ENCODE results near the gene TSFM.

The TSFM gene

DNA sequence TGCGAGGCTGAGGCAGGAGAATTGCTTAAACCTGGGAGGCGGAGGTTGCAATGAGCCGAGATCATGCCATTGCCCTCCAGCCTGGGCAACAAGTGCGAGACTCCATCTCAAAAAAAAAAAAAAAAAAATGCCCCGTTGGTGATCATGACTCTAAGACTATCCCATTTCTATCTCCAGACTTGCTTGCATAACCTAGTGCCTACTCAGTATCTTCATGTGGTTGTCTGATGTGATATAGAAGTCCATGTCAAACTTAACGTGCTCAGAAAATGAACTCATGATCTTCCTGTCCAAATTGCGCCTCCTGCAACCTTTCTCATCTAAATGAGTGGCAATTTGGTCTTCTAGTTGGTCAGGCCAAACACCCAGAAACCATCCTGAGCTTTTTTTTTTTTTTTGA lies 4.7 kb upstream of the TSFM start:
- DNase-seq (ENCODE audit: low read depth in 3 of 3, low spot score in 1 of 3) = no peak

DNA sequence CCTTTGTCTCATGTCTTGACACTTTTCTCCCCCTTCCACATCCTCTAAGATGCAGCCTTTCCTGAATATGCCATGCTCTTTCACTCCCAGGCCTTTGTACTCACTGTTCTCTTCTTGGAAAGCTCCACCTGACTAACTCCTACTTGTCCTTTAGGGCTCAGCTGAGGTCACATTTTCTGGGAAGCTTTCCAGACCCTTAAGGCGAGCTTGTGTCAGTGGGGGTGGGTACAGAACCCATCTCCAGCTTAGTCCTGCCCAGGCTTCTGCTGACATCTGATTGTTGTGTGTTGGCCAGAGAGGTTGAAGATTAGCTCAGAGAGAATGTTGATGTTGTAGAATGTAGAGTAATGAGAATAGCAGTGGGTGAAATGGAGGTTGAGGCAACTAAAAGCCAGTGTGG lies 2.9 kb upstream of the TSFM start:
- DNase-seq (ENCODE audit: low read depth in 3 of 3, low spot score in 1 of 3) = no peak

DNA sequence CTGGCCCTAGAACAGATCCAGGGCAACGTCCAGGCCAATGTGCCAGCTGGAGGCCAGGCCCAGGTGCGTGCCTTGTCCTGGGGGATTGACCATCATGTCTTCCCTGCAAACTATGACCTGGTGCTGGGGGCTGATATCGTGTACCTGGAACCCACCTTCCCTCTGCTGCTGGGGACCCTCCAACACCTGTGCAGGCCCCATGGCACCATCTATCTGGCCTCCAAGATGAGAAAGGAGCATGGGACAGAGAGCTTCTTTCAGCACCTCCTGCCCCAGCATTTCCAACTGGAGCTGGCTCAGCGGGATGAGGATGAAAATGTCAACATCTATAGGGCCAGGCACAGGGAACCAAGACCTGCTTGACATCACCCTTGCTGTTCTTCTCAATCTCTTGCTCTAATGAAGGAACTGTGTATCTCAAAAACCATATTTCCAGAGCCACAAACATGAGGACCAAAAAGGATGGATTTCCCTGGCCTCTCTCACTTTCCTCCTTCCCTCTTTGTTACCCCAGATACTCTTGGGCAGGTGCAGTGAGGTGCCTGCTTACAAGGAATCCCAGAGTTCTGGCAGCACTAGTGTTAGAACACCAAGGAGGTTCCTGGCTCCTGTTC lies 2.2 kb upstream of the TSFM start:
- DNase-seq (ENCODE audit: low read depth in 3 of 3, low spot score in 1 of 3) = no peak

DNA sequence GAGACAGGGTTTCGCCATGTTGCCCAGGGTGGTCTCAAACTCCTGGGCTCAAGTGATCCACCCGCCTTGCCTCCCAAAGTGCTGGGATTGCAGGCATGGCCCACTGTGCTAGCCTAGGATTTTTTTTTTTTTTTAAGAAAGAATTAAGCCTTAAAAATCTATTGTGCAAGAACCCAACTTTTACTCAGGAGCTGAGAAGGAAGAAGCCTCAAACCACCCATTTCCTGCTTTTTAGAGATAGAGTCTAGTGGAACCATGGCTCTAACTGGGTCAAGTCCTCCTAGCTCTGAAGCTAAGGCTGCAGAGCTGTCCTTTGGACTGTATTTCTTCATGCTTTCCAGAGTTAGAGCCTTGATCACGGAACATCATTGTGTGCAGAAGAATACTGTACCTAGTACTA lies 1.3 kb upstream of the TSFM start:
- DNase-seq (ENCODE audit: low read depth in 3 of 3, low spot score in 1 of 3) = no peak

DNA sequence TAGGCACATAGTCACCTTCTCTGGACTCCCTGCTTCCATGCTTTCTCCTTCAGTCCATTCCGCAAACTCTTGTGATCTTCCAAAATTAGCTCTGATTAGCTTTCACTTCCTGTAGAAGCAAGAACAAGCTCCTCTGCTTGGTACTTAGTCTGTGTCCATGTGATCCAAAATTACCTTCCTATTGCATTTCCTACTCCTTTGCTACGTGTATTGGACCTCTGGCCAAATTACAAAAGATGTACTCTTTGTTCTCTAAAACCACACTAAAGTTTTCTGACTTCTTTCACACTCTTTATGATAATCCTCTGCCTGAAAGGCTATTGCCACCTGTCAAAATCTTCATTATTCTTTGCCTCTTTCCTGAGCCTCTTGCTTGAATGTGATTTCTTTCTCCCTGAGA lies 786 bp upstream of the TSFM start:
- DNase-seq (ENCODE audit: low read depth in 3 of 3, low spot score in 1 of 3) = no peak

DNA sequence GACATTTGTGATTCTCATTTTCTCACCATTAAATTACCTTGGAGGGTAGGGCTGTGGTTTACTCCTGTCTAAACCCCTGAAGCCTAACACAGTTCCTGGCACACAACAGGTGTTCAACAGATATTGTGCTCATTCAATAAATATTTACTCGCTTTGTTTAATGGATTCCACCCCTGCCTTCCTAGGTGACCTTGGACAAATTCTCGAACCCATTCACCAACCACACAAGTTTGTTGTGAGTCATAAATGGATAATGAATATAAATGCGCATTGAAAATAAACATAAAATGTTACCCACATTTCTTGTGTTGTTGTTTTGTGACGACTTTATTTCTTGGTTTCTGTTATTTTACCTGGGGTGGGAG lies 362 bp upstream of the TSFM start:
- DNase-seq (ENCODE audit: low read depth in 3 of 3, low spot score in 1 of 3) = no peak

DNA sequence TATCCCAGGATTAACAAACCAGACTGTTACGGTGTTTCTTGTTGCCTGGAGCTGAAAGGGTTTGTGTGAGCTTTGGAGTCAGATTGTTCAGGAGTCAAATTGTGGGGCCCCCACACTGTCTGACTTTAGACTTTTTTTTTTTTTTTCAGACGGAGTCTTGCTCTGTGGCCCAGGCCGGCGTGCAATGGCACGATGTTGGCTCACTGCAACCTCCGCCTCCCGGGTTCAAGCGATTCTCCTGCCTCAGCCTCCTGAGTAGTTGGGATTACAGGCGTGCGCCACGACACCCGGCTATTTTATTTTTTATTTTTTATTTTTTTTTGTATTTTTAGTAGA lies 847 bp downstream of the TSFM start:
- DNase-seq (ENCODE audit: low read depth in 3 of 3, low spot score in 1 of 3) = no peak

DNA sequence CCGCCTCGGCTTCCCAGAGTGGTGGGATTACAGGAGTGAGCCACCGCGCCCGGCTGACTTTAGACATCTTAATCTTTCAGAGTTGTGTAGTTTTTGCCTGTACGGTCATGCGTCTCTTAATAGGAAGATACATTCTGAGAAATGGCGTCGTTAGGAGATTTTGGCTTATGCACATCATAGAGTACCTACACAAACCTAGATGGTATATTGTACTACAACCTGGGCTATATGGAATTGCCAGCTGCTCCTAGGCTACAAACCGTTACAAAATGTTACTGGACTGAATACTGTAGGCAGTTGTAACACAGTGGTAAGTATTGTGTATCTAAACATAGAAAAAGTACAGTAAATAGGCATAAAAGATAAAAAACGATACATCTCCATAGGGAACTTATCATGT lies 1.3 kb downstream of the TSFM start:
- no peak for DNase-seq (ENCODE audit: low read depth in 3 of 3, low spot score in 1 of 3)

DNA sequence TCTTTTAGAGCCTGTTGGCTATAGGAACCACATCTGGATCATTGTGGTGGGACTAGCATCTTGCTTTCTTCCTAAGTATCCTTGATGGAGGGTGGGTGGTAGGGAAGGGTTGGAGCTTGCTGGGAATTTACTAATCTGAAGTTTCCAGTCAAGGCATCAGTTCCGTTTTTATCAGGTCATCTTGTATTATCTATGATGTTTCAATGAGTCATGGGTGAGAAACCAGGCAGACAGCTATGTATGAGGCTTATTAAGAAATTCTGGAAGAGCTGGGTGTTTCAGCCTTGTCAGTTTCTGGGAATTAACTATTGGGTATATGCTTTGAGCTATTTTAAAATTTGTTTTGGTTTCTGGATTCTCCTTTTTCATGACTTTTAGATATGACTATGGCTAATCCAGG lies 11.3 kb downstream of the TSFM start:
- no peak for DNase-seq (ENCODE audit: low read depth in 3 of 3, low spot score in 1 of 3)

DNA sequence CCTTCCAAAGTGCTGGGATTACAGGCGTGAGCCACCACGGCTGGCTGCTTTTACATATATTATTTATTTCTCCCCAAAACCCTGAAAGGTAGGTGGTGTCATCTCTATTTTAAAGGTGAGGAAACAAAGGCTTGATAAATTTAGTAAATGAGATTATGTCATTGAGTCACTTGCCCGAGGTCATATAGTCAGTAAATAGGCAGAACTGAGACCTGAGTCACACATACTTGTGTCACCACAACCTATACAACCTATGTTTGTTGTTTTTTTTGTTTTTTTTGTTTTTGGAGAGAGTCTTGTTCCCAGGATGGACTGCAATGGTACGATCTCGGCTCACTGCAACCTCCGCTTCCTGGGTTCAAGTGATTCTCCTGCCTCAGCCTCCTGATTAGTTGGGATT lies 12.8 kb downstream of the TSFM start:
- DNase-seq (ENCODE audit: low read depth in 3 of 3, low spot score in 1 of 3) = no peak

DNA sequence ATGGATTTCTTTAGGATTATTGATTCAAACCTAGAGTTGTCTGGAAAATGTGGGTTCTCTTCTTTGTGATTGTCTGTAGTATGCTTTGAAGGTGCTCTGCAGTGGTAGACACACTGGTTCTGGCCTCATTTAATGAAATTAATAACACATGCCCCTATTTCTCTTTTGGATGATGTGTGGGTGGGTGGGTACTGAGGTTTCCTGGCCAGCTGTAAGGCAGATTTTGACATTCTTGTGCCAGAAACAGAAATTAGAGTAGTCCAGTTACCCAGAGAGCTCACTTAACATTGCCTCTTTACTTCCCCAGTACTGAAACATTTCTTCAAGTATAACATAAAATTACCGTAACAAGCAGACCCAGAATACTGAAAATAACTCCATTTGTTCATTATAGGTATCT lies 14.4 kb downstream of the TSFM start:
- no peak for DNase-seq (ENCODE audit: low read depth in 3 of 3, low spot score in 1 of 3)

DNA sequence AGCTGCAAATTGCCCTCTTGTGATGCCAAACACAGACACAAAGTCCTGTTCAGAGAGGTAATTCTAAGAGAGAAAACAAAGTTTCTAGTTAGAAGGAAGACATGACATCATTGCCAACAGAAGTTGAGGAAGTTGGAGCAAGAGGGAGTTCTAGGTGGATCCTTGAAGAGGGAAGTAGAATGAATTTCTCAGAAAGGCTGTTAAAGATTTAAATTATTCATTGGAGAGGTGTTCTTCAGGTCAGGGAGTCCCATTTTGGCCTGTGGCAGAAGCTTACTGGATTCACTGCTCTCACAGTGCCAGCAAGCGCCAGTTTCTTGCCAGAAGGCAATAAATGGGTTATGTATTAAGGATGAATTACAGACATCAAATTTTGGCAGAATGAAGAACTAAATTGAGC lies 15.3 kb downstream of the TSFM start:
- no peak for DNase-seq (ENCODE audit: low read depth in 3 of 3, low spot score in 1 of 3)

DNA sequence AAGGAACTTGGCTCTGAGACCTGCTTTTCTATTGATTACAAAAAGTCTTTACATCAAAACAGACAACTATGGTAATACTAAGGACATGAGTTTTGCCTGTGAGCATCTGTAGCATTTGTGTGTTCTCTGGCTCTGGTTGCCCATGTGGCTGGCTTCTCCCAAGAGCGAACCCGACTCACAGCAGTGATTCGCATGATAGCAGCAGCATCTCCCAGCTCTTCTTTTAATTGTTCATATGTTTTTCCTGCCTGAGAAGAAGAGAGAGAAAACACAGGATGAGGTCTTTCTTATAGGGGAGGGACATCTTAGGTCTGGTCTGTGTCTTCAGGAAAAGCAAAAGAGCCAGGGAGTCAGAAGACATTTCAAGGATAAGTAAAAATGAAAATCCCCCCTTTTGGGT lies 18.4 kb downstream of the TSFM start:
- DNase-seq (ENCODE audit: low read depth in 3 of 3, low spot score in 1 of 3) = no peak

DNA sequence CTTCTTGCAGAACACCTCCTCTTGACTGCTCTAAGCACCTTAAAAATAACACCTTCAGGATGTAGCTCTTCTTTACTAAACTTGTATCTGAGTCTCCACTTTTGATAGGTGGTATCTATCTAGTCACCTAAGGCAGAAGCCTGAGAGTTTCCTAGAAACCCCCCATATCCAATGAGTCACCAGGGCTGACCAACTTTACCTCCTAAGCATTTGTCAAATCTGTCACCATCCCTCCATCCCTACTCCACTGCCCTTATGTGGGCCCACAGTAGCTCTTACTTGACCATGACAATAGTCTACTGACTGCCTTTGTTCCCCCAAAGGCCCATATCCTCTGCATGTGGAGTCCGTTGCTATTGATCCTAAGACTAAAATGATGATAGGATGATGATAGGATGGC lies 20.0 kb downstream of the TSFM start:
- DNase-seq (ENCODE audit: low read depth in 3 of 3, low spot score in 1 of 3) = no peak

DNA sequence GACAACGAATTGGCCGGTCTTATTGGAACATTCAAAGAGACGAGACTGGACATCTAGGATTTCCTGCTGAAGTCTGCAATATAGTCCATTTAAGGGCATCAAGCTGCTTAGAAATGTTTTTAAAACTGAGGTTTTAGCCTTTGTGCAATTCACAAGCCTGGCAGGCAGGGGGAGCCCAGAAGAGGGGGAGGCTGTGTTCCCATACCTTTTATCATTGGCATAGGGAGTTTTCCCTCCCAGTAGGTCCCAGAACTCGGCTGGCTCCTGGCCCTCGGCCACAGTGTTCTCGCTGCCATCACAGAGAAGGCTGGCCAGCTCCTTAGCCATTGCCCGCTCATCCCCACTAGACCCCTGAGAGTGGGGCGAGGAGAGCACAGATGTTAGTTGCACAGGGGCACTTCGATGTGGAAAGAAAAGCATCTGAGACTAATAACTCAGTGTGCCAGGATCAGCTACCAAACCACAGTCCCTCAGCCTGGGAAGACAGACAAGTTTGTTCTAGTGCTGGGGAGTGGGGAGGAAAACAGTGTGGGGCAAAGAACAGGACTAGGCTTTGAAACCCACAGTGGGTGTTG lies 20.8 kb downstream of the TSFM start:
- DNase-seq (ENCODE audit: low read depth in 3 of 3, low spot score in 1 of 3) = no peak

DNA sequence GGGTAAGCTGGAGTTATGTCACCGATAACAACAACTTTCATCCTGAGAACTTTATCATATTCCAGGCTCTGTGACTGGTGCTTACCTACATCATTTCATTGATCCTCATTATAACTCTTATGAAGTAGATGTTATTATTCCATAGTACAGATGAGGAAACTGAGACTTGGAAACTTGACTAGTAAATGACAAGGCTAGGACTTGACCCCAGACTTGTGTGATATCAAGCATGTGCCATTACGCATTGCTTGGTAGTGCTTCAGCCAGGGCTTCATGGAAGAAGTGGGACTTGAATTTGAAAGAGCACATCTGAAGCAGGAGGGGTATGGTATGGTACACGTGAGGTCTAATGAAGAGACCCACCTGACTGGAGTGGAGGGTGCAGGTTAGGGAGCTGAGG lies 24.1 kb downstream of the TSFM start:
- no peak for DNase-seq (ENCODE audit: low read depth in 3 of 3, low spot score in 1 of 3)

DNA sequence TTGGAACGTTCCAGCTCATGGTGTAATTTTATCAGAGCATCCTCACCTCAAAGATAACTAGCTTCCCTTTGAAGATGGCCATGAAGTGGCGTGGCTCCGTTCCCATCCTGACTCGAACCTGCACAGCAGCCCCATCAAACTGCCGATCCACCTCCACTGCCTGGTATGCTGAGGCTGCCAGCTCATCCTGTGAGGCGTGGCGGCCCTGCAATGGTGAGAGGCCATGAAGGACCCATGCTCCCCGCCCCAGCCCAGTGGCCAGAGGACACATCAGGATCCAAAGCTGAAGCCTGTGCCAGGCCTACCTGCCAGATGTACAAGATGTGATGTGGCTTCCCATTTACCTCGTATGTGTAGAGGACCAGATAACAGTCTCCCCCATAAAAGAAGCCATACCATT lies 24.7 kb downstream of the TSFM start:
- no peak for DNase-seq (ENCODE audit: low read depth in 3 of 3, low spot score in 1 of 3)

DNA sequence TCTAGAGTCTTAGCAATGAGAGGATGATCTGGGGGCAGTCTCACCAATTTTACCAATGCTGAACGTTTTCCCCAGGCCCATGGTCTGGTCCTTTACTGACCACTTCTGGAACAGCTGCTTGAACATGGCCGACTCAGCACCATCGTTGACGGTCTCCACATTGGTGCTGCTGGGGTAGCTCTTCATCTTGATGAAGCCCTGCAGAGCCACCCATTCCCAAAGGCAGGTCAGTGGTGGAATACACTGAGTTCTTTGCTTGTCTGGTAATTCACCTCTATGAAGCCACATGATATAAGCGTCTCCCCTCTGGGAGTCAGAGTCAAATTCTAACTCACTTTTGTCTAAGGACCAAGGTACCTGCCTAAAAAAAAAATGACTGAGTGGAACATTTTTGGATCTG lies 25.8 kb downstream of the TSFM start:
- no peak for DNase-seq (ENCODE audit: low read depth in 3 of 3, low spot score in 1 of 3)

DNA sequence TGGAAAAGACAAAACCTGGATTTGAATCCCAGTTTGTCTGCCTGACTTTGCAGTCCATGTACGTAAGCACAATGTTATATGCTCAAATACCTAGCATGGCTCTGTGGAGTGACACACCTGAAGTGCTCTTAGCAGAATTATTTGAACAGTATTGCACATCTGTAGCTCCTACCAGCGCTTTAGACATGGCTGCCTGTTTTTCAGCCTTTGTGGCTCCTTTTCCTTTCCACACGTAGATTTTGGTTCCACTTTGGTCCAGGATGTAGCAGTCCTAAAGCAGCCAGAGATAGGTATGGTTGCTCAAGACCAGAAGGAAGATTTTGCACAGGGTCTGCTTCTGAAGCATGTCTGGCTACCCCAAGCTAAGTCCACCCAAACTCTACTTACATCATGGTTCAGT lies 26.8 kb downstream of the TSFM start:
- DNase-seq (ENCODE audit: low read depth in 3 of 3, low spot score in 1 of 3) = no peak

DNA sequence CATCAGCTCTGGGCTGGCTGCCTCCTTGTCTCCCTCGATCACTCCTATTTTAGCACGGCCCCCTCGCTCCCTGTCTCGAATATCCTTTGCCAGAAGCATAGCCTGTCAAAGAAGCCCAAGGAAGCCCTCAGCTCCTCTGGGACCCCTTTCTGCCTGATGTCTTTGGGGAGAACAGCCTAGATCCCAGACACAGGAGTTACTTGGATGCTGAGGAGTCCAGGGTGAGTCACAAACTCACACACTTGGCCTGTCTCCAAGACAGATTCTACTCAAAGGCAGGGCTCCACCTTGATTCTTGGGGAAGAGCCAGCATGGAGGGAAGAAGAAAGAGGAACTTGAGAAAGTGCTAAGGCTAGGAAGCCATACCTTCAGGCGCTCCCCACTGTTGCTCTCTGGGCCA lies 27.9 kb downstream of the TSFM start:
- no peak for DNase-seq (ENCODE audit: low read depth in 3 of 3, low spot score in 1 of 3)

DNA sequence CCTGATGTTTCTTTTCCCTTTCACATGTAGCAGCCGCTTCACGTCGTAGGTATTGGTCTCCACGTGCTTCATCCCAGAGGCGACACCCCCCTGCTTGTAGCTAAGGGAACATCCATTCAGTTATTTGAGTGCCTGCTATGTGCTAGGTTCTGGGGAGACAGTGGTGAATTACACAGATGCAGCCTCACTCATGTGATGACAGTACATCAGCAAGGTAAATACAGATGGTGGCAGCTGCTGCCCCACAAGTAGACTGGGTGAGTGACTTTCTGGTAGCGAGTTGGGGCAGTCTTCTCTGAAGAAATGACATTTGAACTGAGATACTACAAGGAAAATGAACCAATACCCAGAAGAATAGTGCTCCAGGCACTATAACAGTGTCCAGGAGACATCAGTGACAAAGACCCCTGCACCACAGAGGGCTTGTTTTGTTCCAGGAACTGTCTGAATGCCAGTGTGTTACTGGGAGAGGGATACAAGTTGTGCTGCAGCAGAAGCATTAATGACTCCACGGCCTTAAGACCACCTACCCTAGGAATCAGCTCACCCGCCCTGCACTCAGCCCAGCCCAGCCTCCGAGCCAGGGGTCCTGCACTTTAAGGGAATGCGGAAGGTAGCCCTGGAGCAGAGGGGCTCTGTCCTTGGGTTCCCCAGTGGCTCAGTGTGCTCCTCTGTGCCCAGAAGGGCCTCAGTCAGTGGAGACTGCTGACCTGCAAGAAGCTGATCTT lies 28.6 kb downstream of the TSFM start:
- DNase-seq (ENCODE audit: low read depth in 3 of 3, low spot score in 1 of 3) = no peak

DNA sequence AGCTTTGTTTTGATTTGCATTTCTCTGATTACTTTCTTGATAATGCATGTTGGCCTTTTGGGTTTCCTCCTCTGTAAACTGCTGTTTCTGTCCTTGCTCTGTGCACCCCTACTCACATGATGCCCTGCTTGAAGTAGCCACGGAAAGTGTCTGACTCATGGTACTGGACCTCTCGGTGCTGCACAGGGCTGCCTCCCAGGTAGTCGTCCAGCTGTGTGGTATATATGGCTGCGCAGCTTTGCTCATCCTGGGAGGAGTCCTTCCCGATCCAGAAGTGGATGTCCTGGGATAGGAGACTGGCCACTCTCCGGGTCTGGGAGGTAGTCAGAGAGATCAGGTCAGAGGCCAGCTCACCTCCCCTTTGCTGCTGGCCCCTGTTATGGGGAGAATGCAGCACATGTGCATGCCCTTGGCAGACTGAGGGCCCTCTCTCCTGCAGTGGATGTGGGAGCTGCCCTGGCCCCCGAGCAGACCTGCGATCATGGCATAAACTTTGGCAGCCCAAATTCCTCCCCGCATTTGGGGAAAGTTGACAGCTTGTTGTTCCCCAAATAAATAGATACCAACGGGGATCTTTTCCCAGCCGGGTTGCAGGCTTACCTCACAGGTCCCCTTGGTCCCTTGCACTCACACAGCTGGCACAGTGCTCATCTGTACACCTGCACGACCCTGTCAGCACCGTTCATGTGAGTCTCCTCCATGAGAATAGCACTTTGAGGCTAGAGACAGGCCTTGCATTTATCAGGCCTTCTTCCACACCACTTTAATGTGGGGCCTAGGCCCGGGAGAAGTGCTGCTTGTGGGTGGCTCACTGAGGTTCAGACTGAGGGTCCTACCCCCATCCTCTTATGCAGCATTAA lies 30.8 kb downstream of the TSFM start:
- DNase-seq (ENCODE audit: low read depth in 3 of 3, low spot score in 1 of 3) = no peak
